AG09309 (cell line): ENCODE data around the gene GNA12.
A peak's percentile ranks its signal among the peaks of the same experiment; 100 is the strongest.

Source experiments
- DNase-seq: peaks from one replicate; pipeline ENCODE4 v3.0.0-alpha.2; 2010; ENCODE audit warnings: low read depth
- H3K4me3 ChIP-seq: 2 replicates; pipeline ENCODE4 v1.5.1; 2011; ENCODE audit warnings: mild to moderate bottlenecking, low read depth, low read length, moderate library complexity; ENCODE audit not compliant: control insufficient read depth
- TF ChIP-seq, protein P1 (sequence below): IDR thresholded peaks from 2 replicates; pipeline ENCODE4 v1.5.1; 2011; ENCODE audit warnings: mild to moderate bottlenecking, low read depth, low read length, inconsistent platforms; ENCODE audit not compliant: insufficient read depth, control insufficient read depth; ENCODE audit errors: missing control alignments

GNA12 gene

DNA sequence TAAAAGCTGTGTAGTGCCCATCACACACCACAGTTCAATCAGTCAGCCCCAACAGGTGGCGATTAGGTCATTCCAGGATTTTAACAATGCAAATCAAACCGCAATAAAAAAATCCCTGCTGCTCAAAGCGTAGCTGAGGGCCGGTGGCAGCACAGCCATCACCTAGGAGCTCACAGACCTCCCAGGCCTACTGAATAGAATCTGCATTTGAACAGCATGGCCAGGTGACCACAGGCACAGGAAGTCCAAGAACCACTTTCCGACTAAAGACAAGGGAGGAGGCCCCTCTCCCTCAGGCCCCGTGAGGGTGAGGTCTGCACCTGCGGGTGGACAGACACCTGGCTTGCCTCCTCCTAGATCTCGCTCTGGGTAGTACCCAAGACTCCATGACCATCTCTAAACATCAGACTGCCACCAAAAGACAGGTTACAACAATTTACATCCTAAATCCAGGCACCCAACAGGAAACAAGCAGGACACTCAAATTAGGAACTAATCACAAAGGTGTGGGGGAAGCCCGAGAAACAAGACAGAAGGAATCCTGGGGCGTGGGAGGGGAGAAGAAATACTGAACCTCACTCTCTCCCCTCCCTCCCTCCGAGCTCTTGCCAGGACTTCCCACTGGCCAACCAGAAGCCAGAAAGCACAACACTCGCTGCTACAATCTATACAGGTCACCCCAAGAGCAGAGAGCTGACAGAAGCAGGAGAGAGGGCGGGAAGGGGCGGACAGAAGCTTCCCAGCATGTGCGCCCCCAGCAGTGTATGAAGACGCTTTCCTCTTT lies 19.2 kb downstream of the GNA12 start:
- DNase-seq = no peak
- TF ChIP-seq, protein P1, sequence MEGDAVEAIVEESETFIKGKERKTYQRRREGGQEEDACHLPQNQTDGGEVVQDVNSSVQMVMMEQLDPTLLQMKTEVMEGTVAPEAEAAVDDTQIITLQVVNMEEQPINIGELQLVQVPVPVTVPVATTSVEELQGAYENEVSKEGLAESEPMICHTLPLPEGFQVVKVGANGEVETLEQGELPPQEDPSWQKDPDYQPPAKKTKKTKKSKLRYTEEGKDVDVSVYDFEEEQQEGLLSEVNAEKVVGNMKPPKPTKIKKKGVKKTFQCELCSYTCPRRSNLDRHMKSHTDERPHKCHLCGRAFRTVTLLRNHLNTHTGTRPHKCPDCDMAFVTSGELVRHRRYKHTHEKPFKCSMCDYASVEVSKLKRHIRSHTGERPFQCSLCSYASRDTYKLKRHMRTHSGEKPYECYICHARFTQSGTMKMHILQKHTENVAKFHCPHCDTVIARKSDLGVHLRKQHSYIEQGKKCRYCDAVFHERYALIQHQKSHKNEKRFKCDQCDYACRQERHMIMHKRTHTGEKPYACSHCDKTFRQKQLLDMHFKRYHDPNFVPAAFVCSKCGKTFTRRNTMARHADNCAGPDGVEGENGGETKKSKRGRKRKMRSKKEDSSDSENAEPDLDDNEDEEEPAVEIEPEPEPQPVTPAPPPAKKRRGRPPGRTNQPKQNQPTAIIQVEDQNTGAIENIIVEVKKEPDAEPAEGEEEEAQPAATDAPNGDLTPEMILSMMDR = no peak
- no peak overlapping the region for H3K4me3 ChIP-seq

DNA sequence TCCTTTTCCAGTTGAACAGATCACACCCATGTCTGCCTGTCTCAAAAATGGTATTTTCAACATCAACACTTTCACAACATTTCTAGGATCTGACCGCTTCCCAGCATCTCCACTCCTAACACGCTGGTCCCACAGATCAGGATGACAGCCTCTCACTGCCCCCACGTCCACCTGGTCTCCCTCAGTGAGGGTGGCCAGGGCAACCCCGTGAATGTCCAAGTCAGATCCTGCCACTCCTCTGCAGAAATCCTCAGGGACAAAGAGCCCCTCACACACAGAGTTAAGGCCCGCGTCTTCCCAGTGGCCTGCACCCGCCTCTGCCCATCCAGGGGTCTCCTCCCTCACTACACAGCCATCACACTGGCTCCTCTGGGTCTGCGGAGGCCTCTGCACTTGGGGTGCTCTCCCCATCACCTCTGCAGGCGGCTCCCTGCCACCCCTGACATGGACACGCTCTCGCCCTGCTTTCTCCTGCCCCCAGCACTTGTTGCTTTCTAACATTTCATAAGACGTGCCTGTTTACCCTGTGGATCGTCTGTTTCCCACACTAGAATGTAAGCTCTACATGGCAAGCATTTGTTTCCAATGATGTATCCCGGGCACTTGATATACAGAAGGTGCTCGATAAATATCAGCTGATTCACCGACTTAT lies 20.0 kb downstream of the GNA12 start:
- H3K4me3 ChIP-seq = no peak overlapping the region
- no peak for DNase-seq
- TF ChIP-seq, protein P1 = no peak

DNA sequence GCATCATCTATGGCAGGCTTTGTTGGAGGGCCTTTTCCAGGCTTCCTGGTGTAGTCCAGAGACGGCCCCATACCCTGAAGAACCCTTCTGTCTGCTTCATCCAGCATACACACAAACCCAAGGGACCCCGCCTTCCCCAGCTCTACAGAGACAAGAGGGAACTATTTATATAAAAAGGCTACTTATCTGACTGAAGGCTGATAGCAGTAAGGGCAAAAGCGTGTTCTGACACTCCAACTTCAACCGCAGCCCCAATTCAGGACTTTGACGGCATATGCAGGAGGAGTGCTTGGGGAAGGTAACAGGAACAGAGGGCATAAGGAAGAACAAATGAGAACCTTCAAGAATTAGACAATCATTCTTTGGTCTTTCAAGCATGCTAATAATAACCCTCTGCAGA lies 21.0 kb downstream of the GNA12 start:
- H3K4me3 ChIP-seq = no peak overlapping the region
- TF ChIP-seq, protein P1 = no peak
- DNase-seq = no peak

DNA sequence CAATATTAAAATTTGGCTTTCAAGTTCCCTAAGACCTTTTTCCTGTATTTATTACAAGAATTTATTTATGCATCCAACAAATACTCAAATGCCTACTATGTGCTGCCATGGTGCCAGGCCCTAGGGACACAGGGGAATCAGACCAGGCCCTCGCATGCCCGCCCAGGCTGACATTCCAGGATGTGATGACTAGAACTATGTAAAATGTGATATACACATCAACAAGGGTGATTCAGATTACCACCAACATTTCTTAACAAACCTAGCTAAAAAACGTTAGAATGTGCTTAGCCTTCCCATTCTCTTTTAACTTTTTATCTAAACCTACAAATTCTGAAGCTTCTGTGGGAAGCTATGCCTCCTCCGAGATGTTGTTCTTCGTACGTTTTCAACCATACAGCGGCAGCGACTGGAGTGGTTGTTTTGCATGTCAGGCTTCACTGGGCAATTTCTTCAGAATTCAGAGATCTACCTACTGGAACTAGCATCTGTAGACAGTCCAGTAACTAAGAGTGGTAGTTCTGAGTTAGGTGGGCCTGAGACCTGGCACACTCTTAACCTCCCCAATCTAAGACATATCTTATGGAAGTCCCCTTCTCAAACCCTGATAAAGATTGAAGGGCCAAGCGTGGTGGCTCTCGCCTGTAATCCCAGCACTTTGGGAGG lies 22.1 kb downstream of the GNA12 start:
- no peak overlapping the region for H3K4me3 ChIP-seq
- TF ChIP-seq, protein P1 = no peak
- DNase-seq = peak; percentile 59

DNA sequence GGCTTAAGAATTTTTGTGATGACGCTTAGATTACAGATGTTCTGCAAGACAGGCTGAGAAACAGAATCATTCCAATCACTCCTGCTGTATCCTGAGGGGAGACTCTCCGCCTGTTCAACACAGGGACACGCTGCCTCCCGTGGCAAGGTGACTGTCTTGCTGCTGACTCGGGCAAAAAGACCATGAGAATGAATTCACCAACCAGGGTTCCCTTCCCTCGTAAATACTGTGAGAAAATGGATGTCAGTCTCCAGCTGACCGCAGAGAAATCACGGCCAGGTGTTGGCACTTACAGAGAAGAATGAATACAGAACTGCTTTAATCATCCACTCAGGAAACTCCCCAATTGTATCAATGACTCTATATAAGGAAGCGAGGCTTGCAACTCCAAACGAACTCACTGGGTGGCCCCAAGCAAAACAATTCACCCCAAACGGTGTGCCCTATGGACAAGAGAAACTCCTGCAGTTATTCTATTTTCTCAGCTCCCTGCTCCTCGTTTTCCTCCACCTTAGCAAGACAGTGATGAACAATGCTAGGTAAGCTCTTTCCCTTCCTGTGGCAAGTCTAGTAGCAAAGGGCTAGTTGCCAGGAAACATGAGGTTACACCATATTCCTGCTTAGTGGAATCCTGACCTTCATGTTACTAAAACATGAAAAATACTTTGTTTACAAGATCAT lies 22.8 kb downstream of the GNA12 start:
- H3K4me3 ChIP-seq = no peak overlapping the region
- peak; percentile 62 for DNase-seq
- TF ChIP-seq, protein P1 = peak; percentile 1

DNA sequence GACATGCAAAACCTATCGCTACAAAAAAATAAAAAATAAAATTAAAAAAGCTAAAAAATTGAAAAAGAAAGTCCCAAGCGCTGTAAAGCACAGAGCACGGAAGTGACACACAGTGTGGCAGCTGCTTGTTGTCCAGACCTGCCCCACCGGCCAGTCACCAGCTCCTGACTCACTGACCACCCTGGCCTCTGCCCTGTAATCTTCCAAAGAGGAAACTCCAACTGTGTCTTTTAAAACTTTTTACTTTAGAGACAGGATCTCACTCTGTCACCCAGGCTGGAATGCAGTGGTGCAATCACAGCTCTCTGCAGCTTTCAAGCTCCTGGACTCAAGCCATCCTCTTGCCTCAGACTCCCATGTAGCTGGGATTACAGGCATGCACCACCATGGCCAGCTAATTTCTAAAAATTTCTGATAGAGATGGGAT lies 23.6 kb downstream of the GNA12 start:
- TF ChIP-seq, protein P1 = no peak
- DNase-seq = peak; percentile 87
- H3K4me3 ChIP-seq = no peak overlapping the region
